CD4-positive, alpha-beta T cell (primary cell): ENCODE measurements around the gene FMNL3. TPM values are rescaled to one million over a fixed set of nuclear protein-coding genes. Genes with fewer than 3 reads are reported as not detected.
A peak's percentile ranks its signal among the peaks of the same experiment; 100 is the strongest.

ENCODE experiments used
- ATAC-seq: fragments of 200-7000 bp; cut with Tn5 transposase; one replicate; pipeline ENCODE4 v1.10.0; 2022; ENCODE audit warnings: mild to moderate bottlenecking; ENCODE audit not compliant: poor library complexity
- CTCF ChIA-PET: fragments of 350-600 bp; sonication (Branson Sonifier 250); formaldehyde crosslinking; loops from one replicate; lab custom pipeline; 2021; ENCODE audit warnings: antibody characterized with exemption, inconsistent platforms; lab: Charles Lee
- POLR2A ChIA-PET: fragments of 350-600 bp; sonication (Branson Sonifier 250); formaldehyde crosslinking; loops from one replicate; lab custom pipeline; 2021; ENCODE audit warnings: antibody characterized with exemption, inconsistent platforms; lab: Charles Lee
- DNase-seq, 14 experiments: peaks; one replicate each; pipeline ENCODE4 v3.0.0-alpha.2; 2013 to 2020; ENCODE audit warnings: mixed read lengths in 2 of 14
- H3K27ac ChIP-seq, 2 donors: one replicate each; pipeline versions ENCODE4 v1.5.1 to v1.7.0; 2013; ENCODE audit warnings: low read length in 2 of 2, low read depth in 1 of 2, mild to moderate bottlenecking in 1 of 2
- H3K27me3 ChIP-seq, 2 experiments: 1 replicate in 1 of 2; 2 replicates in 1 of 2; pipeline versions ENCODE4 v1.6.1 to v1.7.0; 2013; ENCODE audit warnings: low read length in 2 of 2, control low read depth in 1 of 2, mild to moderate bottlenecking in 1 of 2, moderate library complexity in 1 of 2; ENCODE audit not compliant: insufficient read depth in 2 of 2, control insufficient read depth in 1 of 2
- H3K36me3 ChIP-seq: one replicate; pipeline ENCODE4 v1.6.1; 2013; ENCODE audit warnings: low read length, control low read depth; ENCODE audit not compliant: insufficient read depth
- H3K4me1 ChIP-seq: one replicate; pipeline ENCODE4 v1.6.1; 2013; ENCODE audit warnings: low read length, control low read depth; ENCODE audit not compliant: insufficient read depth
- H3K4me3 ChIP-seq: one replicate; pipeline ENCODE4 v1.5.1; 2013; ENCODE audit warnings: mild to moderate bottlenecking, low read length, moderate library complexity
- H3K9me3 ChIP-seq, 2 experiments: 1 replicate in 1 of 2; 2 replicates in 1 of 2; pipeline versions ENCODE4 v1.6.1 to v1.7.0; 2013; ENCODE audit warnings: low read length in 2 of 2, mild to moderate bottlenecking in 2 of 2, control low read depth in 1 of 2, moderate library complexity in 1 of 2; ENCODE audit not compliant: control insufficient read depth in 1 of 2, insufficient read depth in 1 of 2
- H3K27ac Mint-ChIP-seq: one replicate; pipeline ENCODE4 v1.8.0; 2020; ENCODE audit warnings: mixed read lengths
- H3K27me3 Mint-ChIP-seq: one replicate; pipeline ENCODE4 v1.8.0; 2021; ENCODE audit warnings: mixed read lengths
- H3K36me3 Mint-ChIP-seq: one replicate; pipeline ENCODE4 v1.8.0; 2021; ENCODE audit warnings: low read depth, mixed read lengths
- H3K4me1 Mint-ChIP-seq: one replicate; pipeline ENCODE4 v1.8.0; 2021; ENCODE audit warnings: low read depth, mixed read lengths
- H3K4me3 Mint-ChIP-seq: one replicate; pipeline ENCODE4 v1.8.0; 2020; ENCODE audit warnings: mild to moderate bottlenecking, mixed read lengths
- H3K9me3 Mint-ChIP-seq: one replicate; pipeline ENCODE4 v1.8.0; 2020; ENCODE audit warnings: mixed read lengths
- intact Hi-C, 2 experiments: fragments of 100-400 bp; cut with DNase I in 1 of 2; cut with micrococcal nuclease in 1 of 2; formaldehyde crosslinking; loops; one replicate each; pipeline versions ENCODE4 v1.15.1 to v1.9.0; 2023 to 2025; cut with DNase I, micrococcal nuclease
- total RNA-seq, 174 experiments: library from RNA in 2 of 174; stranded (reverse) in 2 of 174; gene quantifications; one replicate each; pipeline ENCODE4 v1.2.3 and lab custom pipeline; 2021 to 2026
- TF ChIP-seq, protein P1 (sequence below): fragments of 200-600 bp; IDR thresholded peaks from one replicate; pipeline ENCODE4 v1.8.0; 2022; ENCODE audit warnings: antibody characterized with exemption, mild to moderate bottlenecking

FMNL3 gene
- total RNA-seq, 2 experiments from 2014 or later, result 33.3 to 34.8 TPM

DNA sequence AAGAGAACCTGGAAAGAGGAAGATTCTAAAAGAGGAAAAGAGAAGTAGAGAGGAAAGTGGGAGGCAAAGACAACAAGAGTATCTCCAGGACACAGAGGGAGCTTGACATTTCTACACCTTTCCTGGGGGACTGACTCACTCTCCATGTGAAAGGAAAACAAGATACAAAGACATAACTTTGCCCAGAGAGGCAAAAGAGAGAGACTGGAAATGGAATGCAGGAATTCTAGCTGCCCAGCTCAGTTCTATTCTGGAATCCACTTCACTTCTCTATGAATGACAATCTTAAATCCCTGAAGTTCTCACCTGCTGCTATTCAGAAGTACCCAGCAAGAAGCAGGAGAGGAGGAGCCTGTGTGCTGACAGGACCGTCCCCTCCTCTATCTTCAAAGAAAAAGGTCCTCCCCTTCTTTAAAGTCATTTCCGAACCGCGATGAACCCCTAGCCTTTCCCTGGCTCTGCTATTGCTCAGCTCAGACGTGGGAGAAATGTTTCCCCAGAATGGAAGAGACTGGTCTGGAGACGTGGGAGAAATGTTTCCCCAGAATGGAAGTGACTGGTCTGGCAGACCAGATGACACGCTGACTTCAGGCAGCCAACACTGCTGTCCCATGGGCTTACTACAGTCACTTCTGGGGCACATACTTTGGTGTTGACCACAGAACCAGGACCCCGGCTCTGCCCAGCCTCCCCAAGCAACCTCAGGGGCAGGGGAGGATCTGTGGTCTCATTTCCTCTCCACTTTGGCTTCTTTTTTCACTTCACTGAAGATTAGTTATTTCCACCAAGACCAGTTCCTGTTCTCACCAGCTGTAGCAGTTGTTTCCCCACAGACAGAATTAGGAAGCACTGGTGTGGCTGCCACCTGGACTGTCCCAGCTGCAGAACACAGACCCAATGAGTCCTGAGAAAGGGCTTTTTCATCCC is 8.3 kb downstream of the FMNL3 start:
- ChIA-PET POLR2A (interaction anchor here (0.6 to 1.7 kb wide), 5 partner anchors 8 to 43 kb away, joined by 3 to 6 read pairs (median 4); partner anchors contain the start of gene FMNL3), CTCF (interaction anchor here (1.0 to 2.4 kb wide), 4 partner anchors 8 to 54 kb away, joined by 3 to 10 read pairs (median 5); partner anchors contain the start of genes FMNL3 and TMBIM6)
- Histone ChIP-seq H3K27ac (peak overlapping the region; percentile 24 to 42), H3K4me3 (peak overlapping the region; percentile 34), H3K27me3 (no peaks in the 10 kb centered on the region), H3K9me3 (no peaks in the 10 kb centered on the region), H3K36me3 (no peaks in the 10 kb centered on the region), H3K4me1 (peaks cover 31% of the 10 kb centered on the region)
- TF ChIP-seq, protein P1, sequence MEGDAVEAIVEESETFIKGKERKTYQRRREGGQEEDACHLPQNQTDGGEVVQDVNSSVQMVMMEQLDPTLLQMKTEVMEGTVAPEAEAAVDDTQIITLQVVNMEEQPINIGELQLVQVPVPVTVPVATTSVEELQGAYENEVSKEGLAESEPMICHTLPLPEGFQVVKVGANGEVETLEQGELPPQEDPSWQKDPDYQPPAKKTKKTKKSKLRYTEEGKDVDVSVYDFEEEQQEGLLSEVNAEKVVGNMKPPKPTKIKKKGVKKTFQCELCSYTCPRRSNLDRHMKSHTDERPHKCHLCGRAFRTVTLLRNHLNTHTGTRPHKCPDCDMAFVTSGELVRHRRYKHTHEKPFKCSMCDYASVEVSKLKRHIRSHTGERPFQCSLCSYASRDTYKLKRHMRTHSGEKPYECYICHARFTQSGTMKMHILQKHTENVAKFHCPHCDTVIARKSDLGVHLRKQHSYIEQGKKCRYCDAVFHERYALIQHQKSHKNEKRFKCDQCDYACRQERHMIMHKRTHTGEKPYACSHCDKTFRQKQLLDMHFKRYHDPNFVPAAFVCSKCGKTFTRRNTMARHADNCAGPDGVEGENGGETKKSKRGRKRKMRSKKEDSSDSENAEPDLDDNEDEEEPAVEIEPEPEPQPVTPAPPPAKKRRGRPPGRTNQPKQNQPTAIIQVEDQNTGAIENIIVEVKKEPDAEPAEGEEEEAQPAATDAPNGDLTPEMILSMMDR, result no peak
- DNase-seq (peak in 4 of 14 experiments; percentile 25 to 68 (median 60)), ATAC-seq (peak; percentile 85)
- H3K27me3 Mint-ChIP-seq, result no peaks in the 10 kb centered on the region
- H3K36me3 Mint-ChIP-seq, result no peaks in the 10 kb centered on the region
- H3K27ac Mint-ChIP-seq, result peak overlapping the region; percentile 81
- H3K4me3 Mint-ChIP-seq, result peak overlapping the region; percentile 85
- no peaks in the 10 kb centered on the region for H3K9me3 Mint-ChIP-seq
- H3K4me1 Mint-ChIP-seq, result peaks cover 66% of the 10 kb centered on the region
- intact Hi-C loops, result no loop called here

DNA sequence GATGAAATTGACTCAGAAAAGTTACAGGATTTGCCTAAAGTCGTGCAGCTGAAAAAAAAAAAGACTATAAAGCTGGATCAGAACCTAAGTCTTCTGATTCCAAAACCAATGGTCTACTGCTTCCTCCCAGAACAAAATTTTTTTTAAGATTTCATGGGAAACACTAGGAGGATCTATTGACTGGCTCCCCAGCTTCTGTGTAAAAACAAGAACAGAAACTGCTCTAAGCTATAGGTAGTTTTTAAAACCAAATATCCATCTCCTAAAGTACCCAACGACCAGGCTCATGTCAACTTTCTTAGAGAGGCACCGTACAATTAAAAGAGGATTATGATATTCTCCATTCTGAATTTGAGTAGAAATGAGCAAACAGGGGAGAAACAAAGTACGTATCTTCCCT is 9.4 kb downstream of the FMNL3 start:
- ChIA-PET CTCF (interaction anchor here (1.0 to 2.4 kb wide), 4 partner anchors 9 to 65 kb away, joined by 3 to 10 read pairs (median 4); partner anchors contain the start of gene FMNL3), POLR2A (interaction anchor here (0.7 to 1.7 kb wide), 4 partner anchors 9 to 49 kb away, joined by 3 to 7 read pairs (median 4); partner anchors contain the start of gene FMNL3)
- no peaks in the 10 kb centered on the region for H3K27me3 ChIP-seq
- no peaks in the 10 kb centered on the region for H3K36me3 ChIP-seq
- Mint-ChIP-seq H3K27me3 (no peaks in the 10 kb centered on the region), H3K36me3 (no peaks in the 10 kb centered on the region), H3K27ac (peak overlapping the region; percentile 81), H3K4me3 (no peak overlapping the region), H3K9me3 (no peaks in the 10 kb centered on the region), H3K4me1 (peaks cover 59% of the 10 kb centered on the region)
- H3K9me3 ChIP-seq, result no peaks in the 10 kb centered on the region
- H3K4me1 ChIP-seq, result peaks cover 20% of the 10 kb centered on the region
- no peak overlapping the region for H3K27ac ChIP-seq
- DNase-seq (no peak), ATAC-seq (no peak)
- H3K4me3 ChIP-seq, result no peak overlapping the region
- TF ChIP-seq, protein P1, result no peak
- intact Hi-C loops, result no loop called here

DNA sequence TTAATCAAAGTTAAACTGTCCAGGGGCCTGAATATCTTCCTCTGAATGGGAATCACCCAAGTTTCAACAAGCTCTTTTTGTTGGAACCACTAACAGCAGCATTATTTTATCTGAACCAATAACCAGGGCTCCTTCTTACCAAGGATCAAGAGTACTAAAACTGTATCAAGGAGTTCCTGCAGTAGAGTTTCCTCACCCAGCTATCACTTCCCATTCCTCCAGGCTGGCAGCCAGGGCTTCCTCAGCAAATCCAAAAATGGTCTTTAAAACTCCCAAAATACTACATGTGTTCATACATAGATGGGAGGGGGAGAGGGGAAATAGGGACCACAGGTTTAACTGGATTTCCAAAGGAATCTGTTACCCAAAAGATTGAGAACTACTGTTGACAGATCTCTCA is 10.5 kb downstream of the FMNL3 start:
- TF ChIP-seq, protein P1, result no peak
- H3K9me3 ChIP-seq, result no peaks in the 10 kb centered on the region
- no peaks in the 10 kb centered on the region for H3K27me3 Mint-ChIP-seq
- ChIA-PET POLR2A (interaction anchor here (0.8 to 1.2 kb wide), 3 partner anchors 8 to 23 kb away, joined by 3 to 7 read pairs (median 3); partner anchors contain the start of gene FMNL3), CTCF (interaction anchor here (1.0 to 2.4 kb wide), 3 partner anchors 10 to 51 kb away, joined by 3 to 10 read pairs (median 5); partner anchors contain the start of gene FMNL3)
- ATAC-seq (no peak), DNase-seq (no peak)
- no peak overlapping the region for H3K4me3 ChIP-seq
- H3K27ac ChIP-seq, result no peak overlapping the region
- H3K9me3 Mint-ChIP-seq, result no peaks in the 10 kb centered on the region
- no peak overlapping the region for H3K27ac Mint-ChIP-seq
- intact Hi-C loops, result no loop called here
- H3K36me3 ChIP-seq, result no peaks in the 10 kb centered on the region
- peaks cover 17% of the 10 kb centered on the region for H3K4me1 ChIP-seq
- H3K27me3 ChIP-seq, result no peaks in the 10 kb centered on the region
- no peak overlapping the region for H3K4me3 Mint-ChIP-seq
- no peaks in the 10 kb centered on the region for H3K36me3 Mint-ChIP-seq
- peaks cover 57% of the 10 kb centered on the region for H3K4me1 Mint-ChIP-seq
